HUES48 (cell line): Measurements from ENCODE around the gene CENATAC.
"Not testable (repeated sequence)": the region's sequence is repeated elsewhere in the genome, so short reads cannot be mapped to it uniquely, and the experiment has no call there.

Source experiments
- H3K27ac ChIP-seq: one replicate; pipeline ENCODE4 v1.7.0; 2013; ENCODE audit warnings: low read depth, low read length, inconsistent platforms
- H3K27me3 ChIP-seq: 2 replicates; pipeline ENCODE4 v1.6.1; 2013; ENCODE audit warnings: mild to moderate bottlenecking, low read length; ENCODE audit not compliant: control insufficient read depth, insufficient read depth
- H3K36me3 ChIP-seq: 2 replicates; pipeline ENCODE4 v1.6.1; 2013; ENCODE audit warnings: low read length; ENCODE audit not compliant: control insufficient read depth, insufficient read depth
- H3K4me1 ChIP-seq: 2 replicates; pipeline ENCODE4 v1.6.1; 2013; ENCODE audit warnings: mild to moderate bottlenecking, low read length; ENCODE audit not compliant: control insufficient read depth, insufficient read depth
- H3K4me3 ChIP-seq: 2 replicates; pipeline ENCODE4 v1.5.1; 2013; ENCODE audit warnings: mild to moderate bottlenecking, low read depth, low read length
- H3K9ac ChIP-seq: 2 replicates; pipeline ENCODE4 v1.6.1; 2013; ENCODE audit warnings: mild to moderate bottlenecking, low read depth, low read length, moderate library complexity
- H3K9me3 ChIP-seq: 2 replicates; pipeline ENCODE4 v1.6.1; 2013; ENCODE audit warnings: low read length; ENCODE audit not compliant: control insufficient read depth, insufficient read depth

CENATAC gene

GRCh38 chr11:118997627-118998387, at the start of gene CENATAC:
CENATAC (plus strand) TSS chr11:118998138; CDS start chr11:118998198, 60 bp downstream.
- Histone ChIP-seq H3K4me1 (peaks cover 10% of the 10 kb centered on the region; the same call in 1 of the 2 replicates), H3K27ac (peak within 1 kb of the TSS; percentile 94), H3K4me3 (peak within 1 kb of the TSS; percentile 76), H3K27me3 (no peaks in the 10 kb centered on the region), H3K9me3 (no peaks in the 10 kb centered on the region; the same call in 1 of the 2 replicates), H3K9ac (peak within 1 kb of the TSS; percentile 71), H3K36me3 (peaks cover 30% of the 10 kb centered on the region)

- H3K4me3 ChIP-seq, result no peak overlapping the region
- H3K27me3 ChIP-seq, result 0 out of 2 replicates have a peak, but pooled peaks cover 4% of the 10 kb centered on the region
- no peaks in the 10 kb centered on the region for H3K36me3 ChIP-seq
- no peaks in the 10 kb centered on the region for H3K9me3 ChIP-seq
- H3K4me1 ChIP-seq, result no peaks in the 10 kb centered on the region
- H3K27ac ChIP-seq, result no peak overlapping the region
- H3K9ac ChIP-seq, result no peak overlapping the region
Observed at GRCh38 chr11:118953265-118953664, 44.7 kb upstream of the CENATAC start.

- not testable (repeated sequence) for H3K36me3 ChIP-seq, H3K4me3 ChIP-seq, H3K4me1 ChIP-seq, H3K9me3 ChIP-seq, H3K9ac ChIP-seq, H3K27me3 ChIP-seq, H3K27ac ChIP-seq
Observed at GRCh38 chr11:118953976-118954375, 44.0 kb upstream of the CENATAC start.

- Histone ChIP-seq H3K36me3 (no peaks in the 10 kb centered on the region), H3K9me3 (no peaks in the 10 kb centered on the region), H3K4me3 (no peak within 1 kb of the TSS), H3K4me1 (no peaks in the 10 kb centered on the region), H3K27me3 (0 out of 2 replicates have a peak, but pooled peaks cover 4% of the 10 kb centered on the region), H3K9ac (no peak within 1 kb of the TSS), H3K27ac (no peak within 1 kb of the TSS)
Observed at GRCh38 chr11:118956094-118956846, 41.7 kb upstream of the CENATAC start, which contains the start of gene UPK2. UPK2 (plus strand) TSS chr11:118956298; CDS start chr11:118956351, 53 bp downstream.

GRCh38 chr11:118956847-118957469, 41.0 kb upstream of the CENATAC start:
- Histone ChIP-seq H3K4me1 (no peaks in the 10 kb centered on the region), H3K36me3 (no peaks in the 10 kb centered on the region), H3K27me3 (0 out of 2 replicates have a peak, but pooled peaks cover 4% of the 10 kb centered on the region), H3K4me3 (no peak overlapping the region), H3K9ac (no peak overlapping the region), H3K27ac (no peak overlapping the region), H3K9me3 (no peaks in the 10 kb centered on the region)

GRCh38 chr11:118957549-118957948, 40.4 kb upstream of the CENATAC start:
- no peaks in the 10 kb centered on the region for H3K36me3 ChIP-seq
- H3K27me3 ChIP-seq, result 0 out of 2 replicates have a peak, but pooled peaks cover 4% of the 10 kb centered on the region
- no peak overlapping the region for H3K9ac ChIP-seq
- H3K4me1 ChIP-seq, result no peaks in the 10 kb centered on the region
- no peaks in the 10 kb centered on the region for H3K9me3 ChIP-seq
- no peak overlapping the region for H3K27ac ChIP-seq
- no peak overlapping the region for H3K4me3 ChIP-seq

- Histone ChIP-seq H3K36me3 (no peaks in the 10 kb centered on the region), H3K27me3 (0 out of 2 replicates have a peak, but pooled peaks cover 3% of the 10 kb centered on the region), H3K9ac (no peak overlapping the region), H3K9me3 (no peaks in the 10 kb centered on the region), H3K4me1 (no peaks in the 10 kb centered on the region), H3K4me3 (no peak overlapping the region), H3K27ac (no peak overlapping the region)
Observed at GRCh38 chr11:118957968-118958367, 40.0 kb upstream of the CENATAC start.

GRCh38 chr11:118958577-118958976, 39.4 kb upstream of the CENATAC start:
- no peak overlapping the region for H3K4me3 ChIP-seq
- H3K36me3 ChIP-seq, result no peaks in the 10 kb centered on the region
- no peaks in the 10 kb centered on the region for H3K4me1 ChIP-seq
- H3K9me3 ChIP-seq, result no peaks in the 10 kb centered on the region
- H3K27me3 ChIP-seq, result no peaks in the 10 kb centered on the region
- H3K27ac ChIP-seq, result no peak overlapping the region
- no peak overlapping the region for H3K9ac ChIP-seq

GRCh38 chr11:118961189-118961588, 36.7 kb upstream of the CENATAC start:
- Histone ChIP-seq H3K9me3 (no peaks in the 10 kb centered on the region), H3K4me3 (no peak overlapping the region), H3K4me1 (no peaks in the 10 kb centered on the region), H3K9ac (no peak overlapping the region), H3K36me3 (no peaks in the 10 kb centered on the region), H3K27ac (no peak overlapping the region), H3K27me3 (no peaks in the 10 kb centered on the region)

- H3K9ac ChIP-seq, result no peak overlapping the region
- H3K27me3 ChIP-seq, result no peaks in the 10 kb centered on the region
- H3K9me3 ChIP-seq, result no peaks in the 10 kb centered on the region
- H3K4me1 ChIP-seq, result no peaks in the 10 kb centered on the region
- no peak overlapping the region for H3K27ac ChIP-seq
- no peak overlapping the region for H3K4me3 ChIP-seq
- H3K36me3 ChIP-seq, result no peaks in the 10 kb centered on the region
Observed at GRCh38 chr11:118961591-118961990, 36.3 kb upstream of the CENATAC start.
